C4-2B (cell line): ENCODE results near the gene MYRFL.

Source experiments
- H3K27ac ChIP-seq: fragments of 450-650 bp; 2 replicates; pipeline ENCODE4 v1.5.1; 2017
- ZFX ChIP-seq: fragments of 450-650 bp; IDR thresholded peaks from 2 replicates; pipeline ENCODE4 v1.6.1; 2017
- TF ChIP-seq, protein P1 (sequence below): fragments of 450-650 bp; conservative IDR thresholded peaks from 2 replicates; pipeline ENCODE4 v1.5.1; 2017; ENCODE audit warnings: mild to moderate bottlenecking

Gene MYRFL

DNA sequence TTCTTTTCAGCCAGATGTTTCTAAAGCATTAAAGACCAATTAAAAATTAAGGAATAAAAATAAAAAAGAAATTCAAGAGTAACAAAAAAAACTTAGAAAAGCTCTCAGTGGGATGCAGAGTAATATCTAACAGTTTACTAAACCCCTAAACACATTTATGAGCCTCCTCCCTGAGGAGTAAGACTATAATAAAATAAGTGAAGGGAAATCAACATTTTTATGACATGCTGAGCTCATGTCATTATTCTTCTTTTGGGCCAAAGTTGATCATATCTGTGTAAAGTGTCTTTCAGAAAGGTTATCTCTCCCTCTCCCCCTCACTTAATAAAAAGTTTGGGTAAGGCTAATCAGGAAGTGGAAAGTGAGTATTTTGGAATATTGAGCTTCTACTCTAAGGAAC is 122.1 kb downstream of the MYRFL start:
- H3K27ac ChIP-seq, result no peak overlapping the region
- TF ChIP-seq ZFX, result no peak
- TF ChIP-seq, protein P1, sequence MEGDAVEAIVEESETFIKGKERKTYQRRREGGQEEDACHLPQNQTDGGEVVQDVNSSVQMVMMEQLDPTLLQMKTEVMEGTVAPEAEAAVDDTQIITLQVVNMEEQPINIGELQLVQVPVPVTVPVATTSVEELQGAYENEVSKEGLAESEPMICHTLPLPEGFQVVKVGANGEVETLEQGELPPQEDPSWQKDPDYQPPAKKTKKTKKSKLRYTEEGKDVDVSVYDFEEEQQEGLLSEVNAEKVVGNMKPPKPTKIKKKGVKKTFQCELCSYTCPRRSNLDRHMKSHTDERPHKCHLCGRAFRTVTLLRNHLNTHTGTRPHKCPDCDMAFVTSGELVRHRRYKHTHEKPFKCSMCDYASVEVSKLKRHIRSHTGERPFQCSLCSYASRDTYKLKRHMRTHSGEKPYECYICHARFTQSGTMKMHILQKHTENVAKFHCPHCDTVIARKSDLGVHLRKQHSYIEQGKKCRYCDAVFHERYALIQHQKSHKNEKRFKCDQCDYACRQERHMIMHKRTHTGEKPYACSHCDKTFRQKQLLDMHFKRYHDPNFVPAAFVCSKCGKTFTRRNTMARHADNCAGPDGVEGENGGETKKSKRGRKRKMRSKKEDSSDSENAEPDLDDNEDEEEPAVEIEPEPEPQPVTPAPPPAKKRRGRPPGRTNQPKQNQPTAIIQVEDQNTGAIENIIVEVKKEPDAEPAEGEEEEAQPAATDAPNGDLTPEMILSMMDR, result no peak

DNA sequence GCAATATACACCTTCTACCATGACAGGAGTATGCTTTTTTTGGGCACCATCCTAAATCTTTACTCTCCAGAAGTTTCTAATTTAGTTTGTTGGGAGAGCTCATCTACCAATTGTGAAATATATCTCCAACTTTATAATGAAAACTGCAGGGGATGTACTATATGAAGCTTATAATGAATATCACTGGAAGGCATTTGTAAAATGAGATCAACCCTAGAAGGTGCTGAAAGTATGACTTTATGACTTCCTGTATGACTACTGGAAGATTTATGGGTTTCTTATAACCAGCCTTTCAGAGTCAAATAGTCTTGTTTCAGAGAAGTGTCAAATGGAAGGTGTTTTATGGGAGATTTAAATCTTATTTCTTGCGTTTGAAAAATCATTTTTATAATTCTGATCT is 122.9 kb downstream of the MYRFL start:
- H3K27ac ChIP-seq, result no peak overlapping the region
- TF ChIP-seq ZFX, result no peak
- TF ChIP-seq, protein P1, result no peak

- TF ChIP-seq, protein P1, result no peak
- no peak for TF ChIP-seq ZFX
- no peak overlapping the region for H3K27ac ChIP-seq
Observed at GRCh38 chr12:69948851-69949250, 123.8 kb downstream of the MYRFL start.

DNA sequence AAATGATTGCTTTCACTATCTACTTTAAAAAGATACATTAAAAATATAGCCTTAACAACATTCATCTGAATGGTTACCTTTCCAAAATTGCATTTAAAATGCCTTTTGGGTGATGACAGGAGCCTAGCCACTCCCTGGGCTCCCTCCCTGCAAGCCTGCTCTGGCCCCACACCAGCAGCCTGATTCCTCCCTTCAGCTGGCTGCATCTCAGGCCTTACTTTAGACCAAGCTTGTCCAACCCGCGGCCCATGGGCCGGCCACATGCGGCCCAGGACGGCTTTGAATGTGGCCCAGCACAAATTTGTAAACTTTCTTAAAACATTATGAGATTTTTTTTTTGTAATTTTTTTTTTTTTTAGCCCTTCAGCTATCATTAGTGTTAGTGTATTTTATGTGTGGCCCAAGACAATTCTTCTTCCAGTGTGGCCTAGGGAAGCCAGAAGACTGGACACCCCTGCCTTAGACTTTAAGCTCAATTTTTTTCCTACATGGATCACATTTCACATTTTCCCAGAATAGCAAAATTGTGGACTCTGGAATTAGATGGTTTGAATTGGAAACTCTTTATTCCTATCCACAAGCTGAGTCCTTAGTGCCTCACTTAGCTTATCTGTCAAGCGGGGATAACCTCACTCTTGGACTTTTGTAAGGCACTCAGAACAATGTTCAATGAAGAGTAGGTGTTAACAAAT is 124.4 kb downstream of the MYRFL start:
- no peak overlapping the region for H3K27ac ChIP-seq
- TF ChIP-seq ZFX, result no peak
- TF ChIP-seq, protein P1, result no peak

DNA sequence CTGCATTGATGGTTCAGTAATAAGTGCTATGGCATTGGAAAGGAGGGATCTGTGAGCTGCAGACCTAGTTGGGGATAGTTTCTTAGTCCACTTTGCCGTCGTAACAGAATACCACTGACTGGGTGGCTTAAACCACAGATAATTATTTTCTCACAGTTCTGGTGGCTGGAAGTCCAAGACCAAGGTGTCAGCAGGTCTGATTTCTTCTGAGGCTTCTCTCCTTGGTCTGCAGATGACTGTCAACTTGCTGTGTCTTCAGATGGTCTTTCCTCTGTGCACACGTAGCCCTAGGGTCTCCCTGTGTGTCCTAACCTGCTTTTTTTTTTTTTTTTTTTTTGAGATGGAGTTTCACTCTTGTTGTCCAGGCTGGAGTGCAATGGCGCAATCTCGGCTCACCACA is 126.1 kb downstream of the MYRFL start:
- no peak for TF ChIP-seq ZFX
- TF ChIP-seq, protein P1, result no peak
- H3K27ac ChIP-seq, result no peak overlapping the region

DNA sequence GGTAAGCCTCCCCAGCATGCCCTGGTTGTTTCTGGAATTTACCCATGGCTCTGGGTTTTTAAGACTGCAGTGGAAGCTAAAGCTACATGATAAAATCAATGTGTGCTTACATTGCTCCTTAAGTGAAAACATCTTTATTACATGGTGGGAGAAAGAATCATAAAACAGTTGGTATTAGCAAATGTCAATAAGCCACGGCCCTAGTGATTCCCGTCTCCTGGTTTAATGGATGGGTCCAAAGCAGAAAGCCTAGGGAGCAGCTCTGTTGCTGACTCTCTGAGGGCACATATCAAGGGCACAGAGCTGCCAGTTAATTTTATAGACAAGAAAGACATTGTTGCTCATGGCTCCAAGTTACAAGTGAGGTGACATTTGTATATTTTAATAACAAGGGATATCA is 127.9 kb downstream of the MYRFL start:
- no peak for TF ChIP-seq ZFX
- TF ChIP-seq, protein P1, result no peak
- no peak overlapping the region for H3K27ac ChIP-seq

- TF ChIP-seq ZFX, result no peak
- TF ChIP-seq, protein P1, result no peak
- H3K27ac ChIP-seq, result no peak overlapping the region
Observed at GRCh38 chr12:69961246-69961645, 136.2 kb downstream of the MYRFL start.
